OCI-LY3 (cell line): ENCODE results near the gene ARMC9.

Source experiments
- H2AFZ ChIP-seq: fragments of 200-600, 300-600 bp; shearing (Covaris generic); 2 replicates; pipeline ENCODE4 v1.6.0; 2014; ENCODE audit warnings: antibody characterized with exemption, low read depth, low read length
- H3K27ac ChIP-seq: fragments of 200-600, 300-600 bp; sonication (generic); 2 replicates; pipeline ENCODE4 v1.5.1; 2014; ENCODE audit warnings: mild to moderate bottlenecking, low read length, moderate library complexity, mixed read lengths
- H3K27me3 ChIP-seq: fragments of 200-600, 300-600 bp; sonication (generic); 2 replicates; pipeline ENCODE4 v1.6.1; 2014; ENCODE audit warnings: low read depth, low read length, mixed read lengths
- H3K36me3 ChIP-seq: fragments of 200-600, 300-600 bp; sonication (generic); replicated peaks from 2 replicates; pipeline ENCODE3; 2014; ENCODE audit warnings: low read depth, low read length, mixed read lengths
- H3K4me1 ChIP-seq: fragments of 300-600, 200-600 bp; sonication (generic); 2 replicates; pipeline ENCODE4 v1.6.1; 2014; ENCODE audit warnings: low read length, mixed read lengths
- H3K4me2 ChIP-seq: fragments of 200-600, 300-600 bp; sonication (generic); 2 replicates; pipeline ENCODE4 v1.6.1; 2014; ENCODE audit warnings: low read length, mixed read lengths
- H3K4me3 ChIP-seq: fragments of 300-600, 200-600 bp; sonication (generic); 2 replicates; pipeline ENCODE4 v1.5.1; 2014; ENCODE audit warnings: antibody characterized with exemption, mild to moderate bottlenecking, low read length, moderate library complexity
- H3K79me2 ChIP-seq: fragments of 300-600, 200-600 bp; shearing (Covaris generic); 2 replicates; pipeline ENCODE4 v1.6.1; 2014; ENCODE audit warnings: mild to moderate bottlenecking, low read length, mixed read lengths
- H3K9ac ChIP-seq: fragments of 300-600, 200-600 bp; shearing (Covaris generic); 2 replicates; pipeline ENCODE4 v1.6.0; 2014; ENCODE audit warnings: mild to moderate bottlenecking, low read length, moderate library complexity
- H3K9me3 ChIP-seq: fragments of 200-600, 300-600 bp; shearing (Covaris generic); 2 replicates; pipeline ENCODE4 v1.6.1; 2014; ENCODE audit warnings: low read length, mixed read lengths; ENCODE audit not compliant: insufficient read depth
- H4K20me1 ChIP-seq: fragments of 200-600, 300-600 bp; sonication (generic); 2 replicates; pipeline ENCODE4 v1.6.1; 2016; ENCODE audit warnings: low read length, mixed read lengths; ENCODE audit not compliant: insufficient read depth
- EZH2phosphoT487 ChIP-seq: fragments of 200-600 bp; shearing (Covaris generic); IDR thresholded peaks from 2 replicates; pipeline ENCODE4 v1.6.1; 2018; ENCODE audit warnings: antibody characterized with exemption, mixed run types, low read depth
- TF ChIP-seq, protein P1 (sequence below): fragments of 200-600, 300-600 bp; sonication (generic); IDR thresholded peaks from 2 replicates; pipeline ENCODE4 v1.5.1; 2014; ENCODE audit warnings: antibody characterized with exemption, low read length, low read depth

The ARMC9 gene

DNA sequence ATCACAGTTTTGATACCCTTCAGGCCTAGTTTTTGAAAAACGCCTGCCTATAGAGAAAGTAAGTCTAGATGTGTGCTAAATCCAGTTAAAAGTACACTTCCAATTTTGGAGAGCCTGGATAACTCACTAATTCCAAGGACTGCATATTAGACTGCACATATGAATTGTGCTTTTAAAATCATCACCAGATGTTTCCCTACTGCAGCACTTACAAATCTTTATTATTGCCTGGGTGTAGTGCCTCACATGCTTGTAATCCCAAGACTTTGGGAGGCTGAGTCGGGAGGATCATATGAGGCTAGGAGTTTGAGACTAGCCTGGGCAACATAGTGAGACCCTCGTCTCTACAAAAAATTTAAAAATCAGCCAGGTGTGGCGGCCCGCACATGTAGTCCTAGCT is 37.7 kb upstream of the ARMC9 start:
- H3K9me3 ChIP-seq: no peaks in the 10 kb centered on the region
- no peaks in the 10 kb centered on the region for H3K79me2 ChIP-seq
- H3K36me3 ChIP-seq: peaks cover 3% of the 10 kb centered on the region
- no peaks in the 10 kb centered on the region for H3K27me3 ChIP-seq
- no peak overlapping the region for H3K4me3 ChIP-seq
- TF ChIP-seq, protein P1, sequence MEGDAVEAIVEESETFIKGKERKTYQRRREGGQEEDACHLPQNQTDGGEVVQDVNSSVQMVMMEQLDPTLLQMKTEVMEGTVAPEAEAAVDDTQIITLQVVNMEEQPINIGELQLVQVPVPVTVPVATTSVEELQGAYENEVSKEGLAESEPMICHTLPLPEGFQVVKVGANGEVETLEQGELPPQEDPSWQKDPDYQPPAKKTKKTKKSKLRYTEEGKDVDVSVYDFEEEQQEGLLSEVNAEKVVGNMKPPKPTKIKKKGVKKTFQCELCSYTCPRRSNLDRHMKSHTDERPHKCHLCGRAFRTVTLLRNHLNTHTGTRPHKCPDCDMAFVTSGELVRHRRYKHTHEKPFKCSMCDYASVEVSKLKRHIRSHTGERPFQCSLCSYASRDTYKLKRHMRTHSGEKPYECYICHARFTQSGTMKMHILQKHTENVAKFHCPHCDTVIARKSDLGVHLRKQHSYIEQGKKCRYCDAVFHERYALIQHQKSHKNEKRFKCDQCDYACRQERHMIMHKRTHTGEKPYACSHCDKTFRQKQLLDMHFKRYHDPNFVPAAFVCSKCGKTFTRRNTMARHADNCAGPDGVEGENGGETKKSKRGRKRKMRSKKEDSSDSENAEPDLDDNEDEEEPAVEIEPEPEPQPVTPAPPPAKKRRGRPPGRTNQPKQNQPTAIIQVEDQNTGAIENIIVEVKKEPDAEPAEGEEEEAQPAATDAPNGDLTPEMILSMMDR: no peak
- TF ChIP-seq EZH2phosphoT487: no peak
- H4K20me1 ChIP-seq: no peaks in the 10 kb centered on the region
- no peak overlapping the region for H3K4me2 ChIP-seq
- no peak overlapping the region for H3K27ac ChIP-seq
- no peak overlapping the region for H3K9ac ChIP-seq
- H2AFZ ChIP-seq: no peak overlapping the region
- H3K4me1 ChIP-seq: no peaks in the 10 kb centered on the region

DNA sequence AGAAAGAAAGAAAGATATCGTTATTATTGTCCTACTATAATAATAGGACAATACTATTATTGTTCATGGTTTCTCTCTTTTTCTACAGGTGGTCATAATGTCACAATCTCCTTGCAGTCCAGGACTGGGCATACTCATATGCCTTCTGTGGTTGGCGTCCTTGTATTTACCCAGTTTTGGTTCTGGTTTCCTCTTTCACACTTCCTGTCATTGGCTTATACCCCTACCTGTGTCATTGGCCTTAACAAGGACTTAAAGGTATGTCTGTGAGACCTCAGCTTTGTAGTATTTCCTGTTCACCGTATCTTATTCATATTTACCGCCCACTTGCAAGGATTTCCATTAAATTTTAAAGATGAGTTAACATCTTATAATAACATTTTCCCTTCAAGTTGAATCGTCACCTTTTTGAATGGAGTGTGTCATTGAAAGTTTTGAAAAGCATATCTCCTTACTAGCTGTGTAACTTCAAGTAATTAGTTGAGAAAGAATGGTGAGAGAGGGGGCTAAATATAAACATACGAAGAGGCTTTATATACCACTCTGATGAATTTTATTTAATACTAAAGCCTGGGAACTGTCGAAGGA is 37.1 kb upstream of the ARMC9 start:
- H3K9ac ChIP-seq: no peak overlapping the region
- H3K9me3 ChIP-seq: no peaks in the 10 kb centered on the region
- no peaks in the 10 kb centered on the region for H3K27me3 ChIP-seq
- H3K79me2 ChIP-seq: no peaks in the 10 kb centered on the region
- no peaks in the 10 kb centered on the region for H3K4me1 ChIP-seq
- H3K36me3 ChIP-seq: peaks cover 3% of the 10 kb centered on the region
- no peaks in the 10 kb centered on the region for H4K20me1 ChIP-seq
- no peak overlapping the region for H2AFZ ChIP-seq
- TF ChIP-seq EZH2phosphoT487: no peak
- TF ChIP-seq, protein P1: no peak
- H3K27ac ChIP-seq: no peak overlapping the region
- no peak overlapping the region for H3K4me2 ChIP-seq
- no peak overlapping the region for H3K4me3 ChIP-seq

DNA sequence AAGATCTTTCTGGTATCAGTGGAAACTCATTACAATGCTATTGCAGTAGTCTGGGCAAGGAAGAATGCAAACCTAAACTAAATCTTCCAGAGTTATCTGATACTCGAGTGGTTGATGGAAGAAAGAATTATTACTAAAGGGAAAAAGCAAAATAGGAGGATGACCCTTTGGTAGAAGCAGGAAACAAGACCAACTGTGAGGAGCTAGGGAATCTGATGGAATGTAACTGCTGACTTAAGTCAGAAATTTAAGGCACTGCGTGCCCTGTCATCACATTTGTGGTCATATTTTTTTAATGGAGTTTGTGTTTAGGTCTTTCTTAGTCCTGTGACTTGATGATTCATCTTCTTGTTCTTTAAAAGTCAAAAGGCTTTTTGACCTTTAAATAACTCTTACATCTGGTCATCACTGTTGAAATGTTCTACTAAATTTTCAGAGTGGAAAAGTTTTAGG is 36.5 kb upstream of the ARMC9 start:
- Histone ChIP-seq H4K20me1 (no peaks in the 10 kb centered on the region), H3K27ac (no peak overlapping the region), H3K4me1 (no peaks in the 10 kb centered on the region), H3K4me2 (no peak overlapping the region), H3K4me3 (no peak overlapping the region), H3K9me3 (no peaks in the 10 kb centered on the region), H2AFZ (no peak overlapping the region), H3K36me3 (peaks cover 5% of the 10 kb centered on the region), H3K79me2 (no peaks in the 10 kb centered on the region), H3K9ac (no peak overlapping the region), H3K27me3 (no peaks in the 10 kb centered on the region)
- TF ChIP-seq, protein P1: no peak
- no peak for TF ChIP-seq EZH2phosphoT487

DNA sequence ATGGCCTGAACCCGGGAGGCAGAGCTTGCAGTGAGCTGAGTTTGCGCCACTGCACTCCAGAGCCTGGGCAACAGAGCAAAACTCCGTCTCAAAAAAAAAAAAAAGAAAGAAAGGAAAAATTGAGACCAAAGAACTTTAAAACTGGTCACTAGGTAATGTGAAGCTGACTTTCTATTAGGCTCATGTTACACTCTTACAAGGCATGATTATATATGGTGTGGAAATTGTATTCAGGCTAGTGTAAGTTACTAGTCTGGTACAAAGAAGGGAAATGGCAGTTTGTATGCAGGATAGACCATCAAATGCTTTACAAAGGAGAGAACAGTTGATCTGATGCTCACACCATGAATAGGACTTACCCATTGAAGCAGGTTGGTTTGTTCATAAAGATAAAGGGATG is 35.4 kb upstream of the ARMC9 start:
- no peak overlapping the region for H3K9ac ChIP-seq
- no peaks in the 10 kb centered on the region for H3K27me3 ChIP-seq
- no peak overlapping the region for H2AFZ ChIP-seq
- H3K4me3 ChIP-seq: no peak overlapping the region
- TF ChIP-seq EZH2phosphoT487: no peak
- TF ChIP-seq, protein P1: no peak
- peaks cover 11% of the 10 kb centered on the region for H3K36me3 ChIP-seq
- no peaks in the 10 kb centered on the region for H3K9me3 ChIP-seq
- H4K20me1 ChIP-seq: no peaks in the 10 kb centered on the region
- no peak overlapping the region for H3K4me2 ChIP-seq
- no peaks in the 10 kb centered on the region for H3K79me2 ChIP-seq
- no peaks in the 10 kb centered on the region for H3K4me1 ChIP-seq
- no peak overlapping the region for H3K27ac ChIP-seq
